ENCODE data around the gene XCL2.
A peak's percentile ranks its signal among the peaks of the same experiment; 100 is the strongest.

Gene XCL2

GRCh38 chr1:168572633-168573032, 28.8 kb upstream of the XCL2 start:
- Mint-ChIP-seq H3K27ac (no peak overlapping the region), H3K9me3 (peaks cover 3% of the 10 kb centered on the region)

GRCh38 chr1:168570652-168571051, 26.9 kb upstream of the XCL2 start:
- Mint-ChIP-seq H3K36me3 (no peaks in the 10 kb centered on the region), H3K4me1 (peaks cover 22% of the 10 kb centered on the region), H3K27ac (no peak overlapping the region), H3K9me3 (peaks cover 3% of the 10 kb centered on the region), H3K4me3 (no peak overlapping the region)
- DNase-seq (ENCODE audit: low spot score in 2 of 2) = no peak
- no peak for ATAC-seq

More at GRCh38 chr1:168572633-168573032, 28.8 kb upstream of the XCL2 start:
- Mint-ChIP-seq H3K4me1 (peaks cover 29% of the 10 kb centered on the region), H3K36me3 (no peaks in the 10 kb centered on the region), H3K4me3 (no peak overlapping the region)
- no peak for DNase-seq (ENCODE audit: low spot score in 2 of 2)
- peak; percentile 68 for ATAC-seq

- Mint-ChIP-seq H3K4me3 (no peak overlapping the region), H3K9me3 (peaks cover 3% of the 10 kb centered on the region), H3K27ac (no peak overlapping the region), H3K4me1 (peaks cover 9% of the 10 kb centered on the region), H3K36me3 (no peaks in the 10 kb centered on the region)
- no peak for DNase-seq (ENCODE audit: low spot score in 2 of 2)
- no peak for ATAC-seq
These were observed 24.5 kb upstream of the XCL2 start for GRCh38 chr1:168568346-168568745.

- H3K4me1 Mint-ChIP-seq = peaks cover 9% of the 10 kb centered on the region
- no peak for ATAC-seq
- no peak overlapping the region for H3K4me3 Mint-ChIP-seq
- H3K36me3 Mint-ChIP-seq = no peaks in the 10 kb centered on the region
- H3K9me3 Mint-ChIP-seq = peaks cover 3% of the 10 kb centered on the region
- H3K27ac Mint-ChIP-seq = no peak overlapping the region
- DNase-seq (ENCODE audit: low spot score in 2 of 2) = no peak
These were observed 23.8 kb upstream of the XCL2 start for GRCh38 chr1:168567568-168567967.

- Mint-ChIP-seq H3K27ac (no peak overlapping the region), H3K9me3 (peaks cover 1% of the 10 kb centered on the region), H3K4me1 (peaks cover 3% of the 10 kb centered on the region), H3K4me3 (no peak overlapping the region), H3K36me3 (no peaks in the 10 kb centered on the region)
- DNase-seq (ENCODE audit: low spot score in 2 of 2) (no peak), ATAC-seq (no peak)
These were observed 23.2 kb upstream of the XCL2 start for GRCh38 chr1:168567007-168567406.

GRCh38 chr1:168565825-168566224, 22.0 kb upstream of the XCL2 start:
- ATAC-seq (no peak), DNase-seq (ENCODE audit: low spot score in 2 of 2) (no peak)
- Mint-ChIP-seq H3K4me1 (no peaks in the 10 kb centered on the region), H3K36me3 (no peaks in the 10 kb centered on the region), H3K9me3 (no peaks in the 10 kb centered on the region), H3K27ac (no peak overlapping the region), H3K4me3 (no peak overlapping the region)

- H3K9me3 Mint-ChIP-seq = no peaks in the 10 kb centered on the region
These were observed 18.2 kb upstream of the XCL2 start for GRCh38 chr1:168561989-168562388.

GRCh38 chr1:168560370-168560769, 16.6 kb upstream of the XCL2 start:
- DNase-seq (ENCODE audit: low spot score in 2 of 2) = no peak
- Mint-ChIP-seq H3K36me3 (no peaks in the 10 kb centered on the region), H3K4me1 (peaks cover 19% of the 10 kb centered on the region), H3K9me3 (no peaks in the 10 kb centered on the region), H3K27ac (no peak overlapping the region), H3K4me3 (no peak overlapping the region)
- ATAC-seq = no peak

More at GRCh38 chr1:168561989-168562388, 18.2 kb upstream of the XCL2 start:
- ATAC-seq (no peak), DNase-seq (ENCODE audit: low spot score in 2 of 2) (no peak)
- H3K4me1 Mint-ChIP-seq = peaks cover 12% of the 10 kb centered on the region
- no peak overlapping the region for H3K27ac Mint-ChIP-seq
- H3K4me3 Mint-ChIP-seq = no peak overlapping the region
- H3K36me3 Mint-ChIP-seq = no peaks in the 10 kb centered on the region

- no peaks in the 10 kb centered on the region for H3K9me3 Mint-ChIP-seq
- peaks cover 5% of the 10 kb centered on the region for H3K36me3 Mint-ChIP-seq
- peaks cover 38% of the 10 kb centered on the region for H3K4me1 Mint-ChIP-seq
- H3K27ac Mint-ChIP-seq = no peak overlapping the region
- no peak for ATAC-seq
- H3K4me3 Mint-ChIP-seq = no peak overlapping the region
- no peak for DNase-seq (ENCODE audit: low spot score in 2 of 2)
These were observed 12.8 kb upstream of the XCL2 start for GRCh38 chr1:168556647-168557046.

- Mint-ChIP-seq H3K4me1 (peaks cover 38% of the 10 kb centered on the region), H3K27ac (no peak overlapping the region), H3K9me3 (no peaks in the 10 kb centered on the region), H3K36me3 (peaks cover 5% of the 10 kb centered on the region), H3K4me3 (peak overlapping the region; percentile 48)
- ATAC-seq (no peak), DNase-seq (ENCODE audit: low spot score in 2 of 2) (no peak)
These were observed 11.8 kb upstream of the XCL2 start for GRCh38 chr1:168555508-168556046.

- Mint-ChIP-seq H3K9me3 (no peaks in the 10 kb centered on the region), H3K4me1 (peaks cover 38% of the 10 kb centered on the region), H3K36me3 (peaks cover 5% of the 10 kb centered on the region), H3K27ac (peak overlapping the region; percentile 70), H3K4me3 (peak overlapping the region; percentile 48)
- DNase-seq (ENCODE audit: low spot score in 2 of 2) (no peak), ATAC-seq (no peak)
These were observed 11.0 kb upstream of the XCL2 start for GRCh38 chr1:168554603-168555483.

GRCh38 chr1:168553680-168554553, 10.1 kb upstream of the XCL2 start:
- peak overlapping the region; percentile 70 for H3K27ac Mint-ChIP-seq
- H3K4me1 Mint-ChIP-seq = peaks cover 38% of the 10 kb centered on the region
- no peaks in the 10 kb centered on the region for H3K9me3 Mint-ChIP-seq
- peak overlapping the region; percentile 48 for H3K4me3 Mint-ChIP-seq
- H3K36me3 Mint-ChIP-seq = peaks cover 5% of the 10 kb centered on the region
- peak; percentile 41 for ATAC-seq
- no peak for DNase-seq (ENCODE audit: low spot score in 2 of 2)

GRCh38 chr1:168552961-168553360, 9.2 kb upstream of the XCL2 start:
- Mint-ChIP-seq H3K27ac (no peak overlapping the region), H3K9me3 (no peaks in the 10 kb centered on the region), H3K4me1 (peaks cover 34% of the 10 kb centered on the region), H3K36me3 (peaks cover 5% of the 10 kb centered on the region), H3K4me3 (no peak overlapping the region)
- ATAC-seq = no peak
- DNase-seq (ENCODE audit: low spot score in 2 of 2) = no peak

- H3K4me1 Mint-ChIP-seq = peaks cover 26% of the 10 kb centered on the region
- H3K9me3 Mint-ChIP-seq = no peaks in the 10 kb centered on the region
- no peak overlapping the region for H3K4me3 Mint-ChIP-seq
- H3K36me3 Mint-ChIP-seq = peaks cover 5% of the 10 kb centered on the region
- no peak for DNase-seq (ENCODE audit: low spot score in 2 of 2)
- no peak for ATAC-seq
- no peak overlapping the region for H3K27ac Mint-ChIP-seq
These were observed 7.9 kb upstream of the XCL2 start for GRCh38 chr1:168551688-168552087.

- Mint-ChIP-seq H3K4me1 (peaks cover 25% of the 10 kb centered on the region), H3K9me3 (no peaks in the 10 kb centered on the region), H3K27ac (no peak overlapping the region), H3K36me3 (peaks cover 5% of the 10 kb centered on the region), H3K4me3 (no peak overlapping the region)
- DNase-seq (ENCODE audit: low spot score in 2 of 2) (no peak), ATAC-seq (no peak)
These were observed 7.2 kb upstream of the XCL2 start for GRCh38 chr1:168550971-168551370.

All from stimulated activated effector memory CD8-positive, alpha-beta T cell treated with anti-CD3 and anti-CD28 coated beads, Interleukin-12 subunit alpha, Interleukin-12 subunit beta, amount 100 ng/mL, for 72 hours (primary cell).